Hepatocyte (in vitro differentiated cells): ENCODE data around the gene OR2F2.

Source experiments
- CTCF ChIP-seq: fragments of 200-600 bp; sonication (generic); IDR thresholded peaks from 2 replicates; pipeline ENCODE4 v1.5.1; 2016; ENCODE audit warnings: antibody characterized with exemption, mild to moderate bottlenecking; ENCODE audit not compliant: poor library complexity
- EZH2 ChIP-seq: fragments of 200-600 bp; sonication (generic); IDR thresholded peaks from 2 replicates; pipeline ENCODE4 v1.6.1; 2016; ENCODE audit warnings: antibody characterized with exemption, mild to moderate bottlenecking, borderline replicate concordance
- EZH2phosphoT487 ChIP-seq: fragments of 200-600 bp; sonication (generic); IDR thresholded peaks from one replicate; pipeline ENCODE4 v1.6.1; 2018; ENCODE audit warnings: antibody characterized with exemption, mild to moderate bottlenecking, low read depth, moderate library complexity; ENCODE audit not compliant: unreplicated experiment, severe bottlenecking

GRCh38 chr7:143983960-143984359, 48.9 kb downstream of the OR2F2 start:
- TF ChIP-seq CTCF (no peak), EZH2 (no peak), EZH2phosphoT487 (no peak)
